ENCODE measurements around the gene OTUB2. TPM values are rescaled to one million over a fixed set of nuclear protein-coding genes. Genes with fewer than 3 reads are reported as not detected.

OTUB2 gene
- total RNA-seq, 1 donor from 2014 or later, result 6.8 TPM

GRCh38 chr14:93977790-93978581 is 48.2 kb upstream of the OTUB2 start:
- H3K36me3 ChIP-seq, result no peaks in the 10 kb centered on the region
- no peak for TF ChIP-seq EZH2 (IDR thresholded peaks at IDR 0.05)
- H4K20me1 ChIP-seq (ENCODE audit: low read depth), result no peaks in the 10 kb centered on the region
- H3K9me3 ChIP-seq (ENCODE audit: low read depth), result no peaks in the 10 kb centered on the region
- no peak for DNase-seq (ENCODE audit: low spot score)
- H3K36me3 Mint-ChIP-seq, result no peaks in the 10 kb centered on the region
- no peaks in the 10 kb centered on the region for H3K79me2 ChIP-seq (ENCODE audit: low read depth)
- H3K9ac ChIP-seq, result no peak overlapping the region
- H2AFZ ChIP-seq (replicated peaks), result no peak overlapping the region
- H3K4me3 Mint-ChIP-seq, result no peak overlapping the region
- H3F3A ChIP-seq (ENCODE audit: low read depth), result peaks cover 9% of the 10 kb centered on the region
- H3K4me1 ChIP-seq, result peaks cover 24% of the 10 kb centered on the region
- no peak overlapping the region for H3K4me3 ChIP-seq
- peaks cover 25% of the 10 kb centered on the region for H3K4me1 Mint-ChIP-seq
- H3K9me3 Mint-ChIP-seq, result no peaks in the 10 kb centered on the region
- no peak overlapping the region for H3K4me2 ChIP-seq
- no peak overlapping the region for H3K27ac ChIP-seq
- H3K27ac Mint-ChIP-seq, result peak overlapping the region; percentile 53
- no peaks in the 10 kb centered on the region for H3K27me3 ChIP-seq
- H3K27me3 Mint-ChIP-seq (ENCODE audit: insufficient read depth, low read depth), result peaks cover 11% of the 10 kb centered on the region

DNA sequence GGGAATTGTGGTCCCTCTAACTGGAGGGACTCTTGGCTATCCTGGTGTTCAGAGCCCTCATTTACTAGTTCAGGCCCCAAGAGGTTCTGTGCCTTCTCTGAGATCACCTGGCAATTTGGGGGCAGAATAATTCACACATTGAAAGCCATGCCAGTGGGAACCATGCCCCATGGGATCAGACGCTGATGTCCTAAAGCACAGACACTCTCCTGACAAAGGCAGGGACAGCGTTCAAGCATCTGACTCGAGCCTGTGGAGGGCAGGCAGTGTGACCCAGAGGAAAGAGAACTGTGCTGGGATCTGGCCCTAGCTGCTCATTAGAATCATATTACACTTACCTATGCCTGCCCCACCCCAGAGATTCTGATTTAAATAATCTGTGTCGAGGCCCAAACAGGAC is 47.4 kb upstream of the OTUB2 start:
- no peak overlapping the region for H3K27ac ChIP-seq
- Mint-ChIP-seq H3K27ac (no peak overlapping the region), H3K36me3 (no peaks in the 10 kb centered on the region), H3K4me1 (peaks cover 27% of the 10 kb centered on the region), H3K4me3 (no peak overlapping the region), H3K27me3 (ENCODE audit: insufficient read depth, low read depth) (peaks cover 11% of the 10 kb centered on the region), H3K9me3 (no peaks in the 10 kb centered on the region)
- no peak for DNase-seq (ENCODE audit: low spot score)
- peaks cover 9% of the 10 kb centered on the region for H3F3A ChIP-seq (ENCODE audit: low read depth)
- H3K36me3 ChIP-seq, result no peaks in the 10 kb centered on the region
- H3K27me3 ChIP-seq, result no peaks in the 10 kb centered on the region
- TF ChIP-seq, protein P1, sequence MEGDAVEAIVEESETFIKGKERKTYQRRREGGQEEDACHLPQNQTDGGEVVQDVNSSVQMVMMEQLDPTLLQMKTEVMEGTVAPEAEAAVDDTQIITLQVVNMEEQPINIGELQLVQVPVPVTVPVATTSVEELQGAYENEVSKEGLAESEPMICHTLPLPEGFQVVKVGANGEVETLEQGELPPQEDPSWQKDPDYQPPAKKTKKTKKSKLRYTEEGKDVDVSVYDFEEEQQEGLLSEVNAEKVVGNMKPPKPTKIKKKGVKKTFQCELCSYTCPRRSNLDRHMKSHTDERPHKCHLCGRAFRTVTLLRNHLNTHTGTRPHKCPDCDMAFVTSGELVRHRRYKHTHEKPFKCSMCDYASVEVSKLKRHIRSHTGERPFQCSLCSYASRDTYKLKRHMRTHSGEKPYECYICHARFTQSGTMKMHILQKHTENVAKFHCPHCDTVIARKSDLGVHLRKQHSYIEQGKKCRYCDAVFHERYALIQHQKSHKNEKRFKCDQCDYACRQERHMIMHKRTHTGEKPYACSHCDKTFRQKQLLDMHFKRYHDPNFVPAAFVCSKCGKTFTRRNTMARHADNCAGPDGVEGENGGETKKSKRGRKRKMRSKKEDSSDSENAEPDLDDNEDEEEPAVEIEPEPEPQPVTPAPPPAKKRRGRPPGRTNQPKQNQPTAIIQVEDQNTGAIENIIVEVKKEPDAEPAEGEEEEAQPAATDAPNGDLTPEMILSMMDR (IDR thresholded peaks at IDR 0.05), result no peak
- TF ChIP-seq EZH2phosphoT487 (IDR thresholded peaks at IDR 0.05) (no peak), EZH2 (IDR thresholded peaks at IDR 0.05) (no peak)
- no peaks in the 10 kb centered on the region for H3K79me2 ChIP-seq (ENCODE audit: low read depth)
- peaks cover 22% of the 10 kb centered on the region for H3K4me1 ChIP-seq
- H3K9me3 ChIP-seq (ENCODE audit: low read depth), result no peaks in the 10 kb centered on the region
- no peaks in the 10 kb centered on the region for H4K20me1 ChIP-seq (ENCODE audit: low read depth)
- no peak overlapping the region for H3K9ac ChIP-seq
- no peak overlapping the region for H3K4me2 ChIP-seq
- H3K4me3 ChIP-seq, result no peak overlapping the region
- no peak overlapping the region for H2AFZ ChIP-seq (replicated peaks)

DNA sequence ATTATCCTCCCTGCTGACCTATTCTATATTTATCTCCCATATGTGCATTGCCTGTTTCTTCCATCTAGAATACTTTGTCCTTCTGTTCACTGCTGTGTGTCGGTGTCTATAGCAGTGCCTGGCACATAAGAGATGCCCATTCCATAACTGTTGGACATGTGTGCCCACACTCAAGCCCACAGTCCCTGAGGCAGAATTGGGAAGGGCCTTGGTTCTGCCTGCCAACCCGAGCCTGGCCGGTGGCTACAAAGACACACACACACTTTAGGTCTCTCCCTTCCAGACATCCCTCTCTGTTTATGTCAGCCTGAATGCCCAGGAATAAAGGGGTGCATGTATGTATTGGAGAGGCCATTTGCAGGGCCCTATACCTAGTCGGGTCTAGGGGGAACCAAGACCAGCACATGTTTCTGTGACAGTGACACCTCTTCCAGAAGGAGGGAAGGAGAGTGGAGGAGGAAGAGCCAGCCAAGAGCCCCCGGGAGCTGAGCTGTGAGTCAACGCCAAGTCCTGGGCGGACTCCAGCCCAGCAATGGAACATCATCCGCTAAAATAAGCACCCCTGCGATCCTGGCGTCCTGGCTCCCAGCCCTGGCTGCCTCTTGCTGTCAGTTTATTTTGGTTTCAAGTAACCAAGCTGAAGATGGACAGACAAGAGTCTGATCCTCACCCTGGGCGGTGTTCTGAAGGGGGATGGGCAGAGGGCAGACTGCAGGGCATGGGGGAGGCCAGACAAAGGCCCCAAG is 45.5 kb upstream of the OTUB2 start:
- no peaks in the 10 kb centered on the region for H3K27me3 ChIP-seq
- Mint-ChIP-seq H3K9me3 (no peaks in the 10 kb centered on the region), H3K27ac (peak overlapping the region; percentile 97), H3K4me1 (peaks cover 27% of the 10 kb centered on the region), H3K27me3 (ENCODE audit: insufficient read depth, low read depth) (peaks cover 12% of the 10 kb centered on the region), H3K4me3 (no peak overlapping the region), H3K36me3 (no peaks in the 10 kb centered on the region)
- no peak overlapping the region for H3K27ac ChIP-seq
- H2AFZ ChIP-seq (replicated peaks), result no peak overlapping the region
- H3K4me2 ChIP-seq, result no peak overlapping the region
- peaks cover 15% of the 10 kb centered on the region for H3K4me1 ChIP-seq
- H3K36me3 ChIP-seq, result no peaks in the 10 kb centered on the region
- H3K9me3 ChIP-seq (ENCODE audit: low read depth), result no peaks in the 10 kb centered on the region
- no peaks in the 10 kb centered on the region for H3K79me2 ChIP-seq (ENCODE audit: low read depth)
- DNase-seq (ENCODE audit: low spot score), result no peak
- H4K20me1 ChIP-seq (ENCODE audit: low read depth), result no peaks in the 10 kb centered on the region
- H3F3A ChIP-seq (ENCODE audit: low read depth), result peaks cover 9% of the 10 kb centered on the region
- no peak overlapping the region for H3K4me3 ChIP-seq
- no peak for TF ChIP-seq EZH2 (IDR thresholded peaks at IDR 0.05)
- TF ChIP-seq, protein P1 (IDR thresholded peaks at IDR 0.05), result no peak
- TF ChIP-seq EZH2phosphoT487 (IDR thresholded peaks at IDR 0.05), result no peak
- no peak overlapping the region for H3K9ac ChIP-seq
